ENCODE data around the gene NT5C.

The NT5C gene

DNA sequence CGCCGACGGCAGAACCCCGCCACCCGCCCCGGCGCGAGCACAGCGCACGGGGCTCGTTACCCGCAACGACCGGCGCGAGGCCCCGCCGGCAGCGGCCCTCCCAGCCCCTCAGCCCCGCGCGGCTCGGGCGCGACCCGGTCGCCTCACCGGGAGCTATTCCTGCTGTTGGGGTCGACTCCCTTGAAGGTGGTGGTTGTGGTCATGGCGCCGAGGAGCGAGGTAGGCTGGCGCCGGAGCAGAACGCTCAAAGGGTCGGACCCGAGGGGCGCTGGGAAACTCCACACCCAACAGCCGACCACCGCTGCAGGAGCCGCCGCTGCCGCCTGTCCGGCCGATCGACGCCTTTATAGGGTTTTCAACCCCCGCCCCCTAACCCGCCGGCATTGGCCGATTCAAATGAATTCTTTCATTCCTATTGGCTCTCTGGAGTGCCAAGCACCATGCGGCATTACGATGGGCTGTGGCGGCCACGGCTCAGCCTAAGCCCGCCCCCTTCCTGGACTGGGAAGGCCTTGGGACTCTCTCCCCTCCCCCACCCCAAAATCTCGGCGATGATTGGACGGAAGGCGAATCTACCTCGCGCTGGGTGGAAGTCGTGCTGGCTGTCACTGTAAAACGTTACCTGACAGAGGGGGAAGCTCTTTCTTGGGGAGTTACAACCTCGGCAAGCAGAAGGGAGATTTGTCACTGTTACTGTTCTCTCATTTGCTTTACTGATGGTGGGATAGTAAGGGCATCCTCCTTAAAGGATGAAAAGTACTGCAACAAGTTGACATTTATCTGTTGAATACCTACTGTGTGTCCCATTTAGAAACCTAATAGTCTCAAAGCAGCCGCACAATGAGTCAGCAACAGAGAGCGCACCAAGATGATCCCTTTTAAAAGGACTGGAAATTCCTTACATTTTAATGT lies 22.9 kb upstream of the NT5C start, which contains the start of gene JPT1 (continued):
- peak; percentile 55; the same call in 1 of the 2 replicates for TF ChIP-seq ZNF76 (tag by site-specific recombination; IDR thresholded peaks at IDR 0.05; ENCODE audit: borderline replicate concordance, low read depth)
- 0 out of 2 replicates have a peak, but pooled peaks have one; percentile 8 for TF ChIP-seq ZNF596 (tag by site-specific recombination; IDR thresholded peaks at IDR 0.05)
- peak; percentile 40; the same call in 1 of the 2 replicates for TF ChIP-seq BCL11B (tag by site-specific recombination; IDR thresholded peaks at IDR 0.05; ENCODE audit: low read depth)
- TF ChIP-seq PRDM10 (tag by site-specific recombination; IDR thresholded peaks at IDR 0.05): peak; percentile 82; the same call in 1 of the 2 replicates
- no peak for TF ChIP-seq ZNF473 (tag by site-specific recombination; IDR thresholded peaks at IDR 0.05)
- TF ChIP-seq ZNF624 (tag by site-specific recombination; IDR thresholded peaks at IDR 0.05): no peak
- TF ChIP-seq KLF10 (tag by site-specific recombination; IDR thresholded peaks at IDR 0.05): peak; percentile 52; the same call in 1 of the 2 replicates
- TF ChIP-seq SCRT1 (tag by site-specific recombination; IDR thresholded peaks at IDR 0.05; ENCODE audit: borderline replicate concordance): peak; percentile 96
- peak; percentile 99 for TF ChIP-seq SP2 (tag by site-specific recombination; IDR thresholded peaks at IDR 0.05)
- TF ChIP-seq, protein P1, sequence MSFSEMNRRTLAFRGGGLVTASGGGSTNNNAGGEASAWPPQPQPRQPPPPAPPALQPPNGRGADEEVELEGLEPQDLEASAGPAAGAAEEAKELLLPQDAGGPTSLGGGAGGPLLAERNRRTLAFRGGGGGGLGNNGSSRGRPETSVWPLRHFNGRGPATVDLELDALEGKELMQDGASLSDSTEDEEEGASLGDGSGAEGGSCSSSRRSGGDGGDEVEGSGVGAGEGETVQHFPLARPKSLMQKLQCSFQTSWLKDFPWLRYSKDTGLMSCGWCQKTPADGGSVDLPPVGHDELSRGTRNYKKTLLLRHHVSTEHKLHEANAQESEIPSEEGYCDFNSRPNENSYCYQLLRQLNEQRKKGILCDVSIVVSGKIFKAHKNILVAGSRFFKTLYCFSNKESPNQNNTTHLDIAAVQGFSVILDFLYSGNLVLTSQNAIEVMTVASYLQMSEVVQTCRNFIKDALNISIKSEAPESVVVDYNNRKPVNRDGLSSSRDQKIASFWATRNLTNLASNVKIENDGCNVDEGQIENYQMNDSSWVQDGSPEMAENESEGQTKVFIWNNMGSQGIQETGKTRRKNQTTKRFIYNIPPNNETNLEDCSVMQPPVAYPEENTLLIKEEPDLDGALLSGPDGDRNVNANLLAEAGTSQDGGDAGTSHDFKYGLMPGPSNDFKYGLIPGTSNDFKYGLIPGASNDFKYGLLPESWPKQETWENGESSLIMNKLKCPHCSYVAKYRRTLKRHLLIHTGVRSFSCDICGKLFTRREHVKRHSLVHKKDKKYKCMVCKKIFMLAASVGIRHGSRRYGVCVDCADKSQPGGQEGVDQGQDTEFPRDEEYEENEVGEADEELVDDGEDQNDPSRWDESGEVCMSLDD (tag by site-specific recombination; IDR thresholded peaks at IDR 0.05): 0 out of 2 replicates have a peak, but pooled peaks have one; percentile 17
- peak; percentile 94 for TF ChIP-seq ZNF660 (tag by site-specific recombination; IDR thresholded peaks at IDR 0.05)
- peak; percentile 72 for TF ChIP-seq KLF16 (tag by site-specific recombination; IDR thresholded peaks at IDR 0.05)
- TF ChIP-seq MZF1 (tag by site-specific recombination; IDR thresholded peaks at IDR 0.05; ENCODE audit: borderline replicate concordance): peak; percentile 78
- peak; percentile 15; the same call in 1 of the 2 replicates for TF ChIP-seq GLIS1 (tag by site-specific recombination; IDR thresholded peaks at IDR 0.05)
- TF ChIP-seq, protein P2, sequence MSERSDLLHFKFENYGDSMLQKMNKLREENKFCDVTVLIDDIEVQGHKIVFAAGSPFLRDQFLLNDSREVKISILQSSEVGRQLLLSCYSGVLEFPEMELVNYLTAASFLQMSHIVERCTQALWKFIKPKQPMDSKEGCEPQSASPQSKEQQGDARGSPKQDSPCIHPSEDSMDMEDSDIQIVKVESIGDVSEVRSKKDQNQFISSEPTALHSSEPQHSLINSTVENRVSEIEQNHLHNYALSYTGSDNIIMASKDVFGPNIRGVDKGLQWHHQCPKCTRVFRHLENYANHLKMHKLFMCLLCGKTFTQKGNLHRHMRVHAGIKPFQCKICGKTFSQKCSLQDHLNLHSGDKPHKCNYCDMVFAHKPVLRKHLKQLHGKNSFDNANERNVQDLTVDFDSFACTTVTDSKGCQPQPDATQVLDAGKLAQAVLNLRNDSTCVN (tag by site-specific recombination; optimal IDR thresholded peaks at IDR 0.05): peak; percentile 71
- TF ChIP-seq ZNF214 (tag by site-specific recombination; IDR thresholded peaks at IDR 0.05; ENCODE audit: borderline replicate concordance): no peak
- TF ChIP-seq KLF1 (tag by site-specific recombination; IDR thresholded peaks at IDR 0.05): no peak
- TF ChIP-seq ZNF10 (tag by site-specific recombination; IDR thresholded peaks at IDR 0.05): 0 out of 2 replicates have a peak, but pooled peaks have one; percentile 37
- TF ChIP-seq IKZF3 (tag by site-specific recombination; IDR thresholded peaks at IDR 0.05): peak; percentile 51; the same call in 1 of the 2 replicates
- TF ChIP-seq ZBTB8A (tag by site-specific recombination; IDR thresholded peaks at IDR 0.05): peak; percentile 66
- peak; percentile 25; the same call in 1 of the 2 replicates for TF ChIP-seq ZNF501 (tag by site-specific recombination; IDR thresholded peaks at IDR 0.05)
- peak; percentile 52; the same call in 1 of the 2 replicates for TF ChIP-seq ZNF391 (tag by site-specific recombination; IDR thresholded peaks at IDR 0.05; ENCODE audit: borderline replicate concordance, low read depth)
- TF ChIP-seq ZNF600 (tag by site-specific recombination; IDR thresholded peaks at IDR 0.05): peak; percentile 68
- no peak for TF ChIP-seq MEIS1 (CRISPR knock-in tag; IDR thresholded peaks at IDR 0.05; ENCODE audit: borderline replicate concordance)
- peak; percentile 55 for TF ChIP-seq SP7 (tag by site-specific recombination; IDR thresholded peaks at IDR 0.05)
- no peak for TF ChIP-seq ZXDB (tag by site-specific recombination; IDR thresholded peaks at IDR 0.05)
- TF ChIP-seq ZBTB20 (tag by site-specific recombination; IDR thresholded peaks at IDR 0.05): 0 out of 2 replicates have a peak, but pooled peaks have one; percentile 12
- peak; percentile 41; the same call in 1 of the 2 replicates for TF ChIP-seq ZNF677 (tag by site-specific recombination; IDR thresholded peaks at IDR 0.05)
- peak; percentile 70 for TF ChIP-seq YY1 (tag by site-specific recombination; IDR thresholded peaks at IDR 0.05)
- TF ChIP-seq ZNF324 (tag by site-specific recombination; IDR thresholded peaks at IDR 0.05): no peak
- TF ChIP-seq OVOL3 (tag by site-specific recombination; IDR thresholded peaks at IDR 0.05): no peak
- peak; percentile 24; the same call in 1 of the 2 replicates for TF ChIP-seq ZNF2 (tag by site-specific recombination; IDR thresholded peaks at IDR 0.05)

Data from HEK293 (cell line).